ENCODE measurements around the gene ZBTB3.
A peak's percentile ranks its signal among the peaks of the same experiment; 100 is the strongest.
"Not testable (repeated sequence)": the region's sequence is repeated elsewhere in the genome, so short reads cannot be mapped to it uniquely, and the experiment has no call there.

ZBTB3 gene

DNA sequence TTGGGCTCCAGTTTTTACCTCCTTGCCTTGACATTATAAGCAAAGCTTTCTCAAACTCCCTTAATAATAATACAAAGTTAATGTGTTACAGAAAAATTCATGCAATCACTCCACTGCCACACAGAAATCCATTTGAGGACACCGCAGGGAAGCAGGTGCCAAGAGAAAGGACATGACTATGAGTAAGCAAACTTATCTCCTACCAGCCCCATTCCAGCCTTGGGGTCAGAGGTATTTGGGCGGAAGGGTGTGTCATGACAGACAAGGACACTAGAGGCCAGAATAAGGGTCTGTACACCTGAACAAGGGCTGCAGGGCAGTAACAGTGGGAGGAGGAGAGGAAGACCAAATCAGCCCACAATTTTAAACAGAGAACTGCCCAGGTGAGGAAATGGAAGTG is 40.6 kb downstream of the ZBTB3 start:
- no peak for DNase-seq

DNA sequence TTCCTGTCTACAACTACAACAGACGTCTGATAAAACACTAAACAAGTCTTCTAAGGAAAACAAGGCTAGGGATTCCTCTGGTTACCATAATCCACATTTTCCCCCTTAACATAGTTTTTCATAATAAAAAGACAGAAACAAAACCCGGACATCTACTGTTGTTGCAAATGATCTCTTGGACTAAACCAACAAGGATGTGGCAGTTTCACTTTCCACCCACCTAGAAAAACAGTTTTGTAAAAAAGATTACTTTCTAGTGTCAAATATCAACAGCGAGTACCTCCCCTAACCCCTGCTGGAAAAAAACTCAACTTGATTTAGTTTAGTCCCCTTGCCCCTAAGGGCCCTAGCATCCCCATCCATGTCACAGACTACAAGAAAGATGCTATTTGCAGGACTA is 41.1 kb downstream of the ZBTB3 start:
- no peak for DNase-seq

DNA sequence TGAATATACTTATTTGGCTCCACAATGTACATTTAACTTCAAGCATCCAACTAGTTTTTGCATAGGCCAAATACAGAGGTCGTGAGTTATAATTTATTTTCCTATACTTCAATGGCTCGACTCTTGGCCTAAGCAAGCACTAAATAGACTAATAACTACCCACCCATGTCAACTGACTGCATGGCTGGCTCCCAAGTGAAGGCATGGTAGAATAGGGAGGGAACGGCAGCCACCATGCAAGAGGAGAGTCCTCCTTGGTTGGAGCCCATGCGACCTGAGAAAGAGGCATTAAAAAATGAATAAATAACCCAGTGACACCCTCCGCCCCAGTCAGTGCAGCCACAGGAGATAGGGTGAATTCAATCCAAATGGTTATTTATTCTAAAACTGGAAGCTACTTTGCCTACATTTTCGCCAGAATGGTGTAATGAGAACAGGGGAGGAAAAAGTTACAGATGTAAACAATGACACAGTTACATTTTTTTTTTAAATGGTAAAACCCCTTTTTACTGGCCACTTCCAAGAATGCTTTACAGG is 41.6 kb downstream of the ZBTB3 start:
- no peak for DNase-seq

DNA sequence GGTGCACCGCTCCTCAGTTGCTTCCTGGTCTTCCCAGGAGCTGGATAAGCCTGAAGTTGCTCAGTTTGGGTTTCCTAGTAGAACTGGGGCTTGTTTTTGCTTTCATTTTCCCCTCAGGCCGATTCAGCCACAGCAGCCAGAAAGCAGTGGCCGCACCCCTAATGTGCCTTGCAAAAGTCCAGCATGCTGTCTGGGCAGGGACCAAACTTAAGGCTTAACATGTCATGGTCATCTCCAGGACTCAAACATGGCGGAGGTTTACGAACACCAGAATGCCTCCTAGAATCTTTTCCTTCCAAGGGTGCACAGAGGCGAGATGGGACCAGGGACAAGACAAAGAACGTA is 44.0 kb downstream of the ZBTB3 start:
- no peak for DNase-seq

DNA sequence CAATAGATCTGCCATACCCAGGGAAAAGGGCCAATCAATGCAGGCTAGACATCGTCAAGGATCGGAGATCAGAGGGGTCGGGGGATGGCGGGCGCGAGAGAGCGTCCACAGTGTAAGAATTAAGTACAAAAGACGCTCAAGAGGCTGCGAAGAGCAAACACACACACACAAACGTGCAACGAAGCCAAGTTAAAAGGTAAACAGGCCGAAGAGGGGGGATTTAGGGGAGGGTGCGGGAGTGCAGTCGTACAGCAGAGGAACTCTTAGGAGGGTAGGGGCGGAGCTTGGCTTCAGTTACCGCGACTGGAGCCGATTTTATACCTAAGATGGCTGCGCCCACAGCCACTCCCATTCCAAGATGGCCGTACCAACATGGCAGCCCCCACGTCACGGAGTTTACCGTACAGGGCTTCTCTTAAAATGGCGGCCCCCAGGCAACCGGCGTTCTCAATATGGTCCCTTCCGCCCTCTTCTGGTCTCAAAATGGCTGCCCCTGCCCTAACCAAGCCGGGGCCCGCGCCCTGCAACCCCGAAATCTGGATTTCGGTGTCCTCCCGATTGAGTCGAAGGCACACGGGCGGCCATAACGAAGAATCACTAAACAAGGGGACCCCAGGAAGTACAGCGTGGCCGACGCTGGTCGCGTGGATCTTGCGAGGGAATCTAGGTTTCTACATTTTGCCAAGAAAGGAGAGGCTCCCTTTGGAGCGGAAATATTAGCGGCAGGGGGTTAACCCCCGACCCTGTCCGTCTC is 44.5 kb downstream of the ZBTB3 start:
- peak; percentile 83 to 93 (median 88) for DNase-seq

DNA sequence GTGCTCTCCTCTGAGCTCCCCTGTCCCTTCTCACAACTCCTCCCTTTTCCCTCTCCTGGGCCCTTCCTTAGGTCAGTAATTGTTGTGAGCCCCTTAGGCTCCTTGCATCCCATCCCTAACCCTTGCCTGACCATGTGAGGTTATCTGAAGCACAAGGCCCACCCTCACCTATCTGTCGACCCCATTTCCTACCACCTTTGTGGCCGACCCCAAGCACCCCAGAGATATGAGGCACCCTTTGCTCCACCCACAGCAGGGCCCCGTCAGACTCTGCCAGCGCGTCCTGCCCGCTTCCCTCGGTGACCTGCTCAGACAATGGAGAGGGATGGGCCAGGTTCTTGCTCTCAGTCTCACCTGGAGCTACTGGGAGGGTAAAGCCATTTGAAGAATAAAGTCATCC is 45.2 kb downstream of the ZBTB3 start:
- peak in 2 of 4 experiments; percentile 21 to 31 for DNase-seq

DNA sequence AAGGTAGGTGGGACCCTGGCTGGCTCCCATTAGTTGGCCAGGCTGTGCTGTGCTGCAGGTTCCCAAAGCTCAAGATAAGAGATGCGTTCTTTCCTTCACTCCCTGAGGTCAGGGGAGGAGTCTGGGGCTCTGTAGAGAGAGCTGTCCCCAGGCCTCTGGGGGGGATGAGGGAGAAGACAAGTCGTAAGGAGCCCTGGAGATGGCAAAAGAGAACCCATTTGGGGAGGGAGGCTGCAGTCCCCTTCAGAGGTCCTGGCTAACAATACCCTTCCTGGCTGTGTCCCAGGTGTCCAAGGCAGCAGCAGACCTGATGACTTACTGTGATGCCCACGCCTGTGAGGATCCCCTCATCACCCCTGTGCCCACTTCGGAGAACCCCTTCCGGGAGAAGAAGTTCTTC is 45.6 kb downstream of the ZBTB3 start:
- no peak for DNase-seq

DNA sequence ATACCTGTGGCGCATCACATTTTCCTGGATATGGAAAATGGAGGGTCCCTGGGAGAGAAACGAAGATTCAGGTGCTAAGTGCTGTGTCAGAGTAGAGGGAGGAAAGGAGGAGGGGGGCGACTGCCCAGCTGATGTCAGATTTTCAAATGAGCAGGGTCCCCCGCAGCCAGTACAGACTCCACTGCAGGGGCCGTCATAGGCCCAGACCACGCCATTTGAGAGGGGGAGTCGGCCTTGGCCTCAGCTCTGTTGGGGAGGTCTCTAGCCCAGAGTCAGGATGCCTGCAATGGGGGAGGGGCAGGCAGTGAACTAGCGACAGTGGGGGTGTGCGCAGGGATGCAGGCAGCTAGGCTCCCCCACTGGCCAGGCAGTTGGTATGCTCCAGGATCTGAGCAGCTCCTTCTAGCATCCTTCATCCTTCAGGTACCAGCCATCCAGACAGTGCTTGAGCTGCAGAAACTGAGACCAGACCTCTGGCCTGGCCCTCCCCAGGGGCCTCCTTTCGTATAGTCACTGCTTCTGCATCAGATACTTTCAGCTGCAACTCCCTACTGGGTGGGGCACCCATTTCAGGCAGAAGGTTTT is 46.6 kb downstream of the ZBTB3 start, which contains the start of the genes BSCL2 and GNG3:
Gene BSCL2 (minus strand): TSS at position 148 of the 585 bp plus-strand sequence. CDS start 229 bp downstream, outside the sequence.
Gene GNG3 (plus strand): TSS at position 400 of the 585 bp plus-strand sequence. CDS start 620 bp downstream, outside the sequence.
- DNase-seq: no peak

DNA sequence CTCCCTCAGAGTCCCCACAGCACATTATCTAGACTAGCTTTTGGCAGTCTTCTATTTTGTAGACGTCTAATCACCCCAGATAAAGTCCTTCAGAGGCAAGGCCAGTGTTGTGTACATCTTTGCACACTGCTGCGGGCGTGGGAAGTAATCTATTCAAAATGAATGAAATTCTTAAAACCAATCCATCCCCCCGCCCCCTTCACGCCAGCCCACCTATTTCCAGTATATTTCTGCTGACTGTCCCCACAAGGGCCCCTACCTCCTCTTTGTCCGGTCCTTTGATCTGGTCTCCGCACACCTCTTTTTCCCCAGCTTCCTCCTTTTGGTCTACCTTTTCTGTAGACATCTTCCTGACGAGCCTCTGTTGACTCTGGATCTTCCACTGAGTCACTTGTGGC is 47.1 kb downstream of the ZBTB3 start:
- DNase-seq: no peak

DNA sequence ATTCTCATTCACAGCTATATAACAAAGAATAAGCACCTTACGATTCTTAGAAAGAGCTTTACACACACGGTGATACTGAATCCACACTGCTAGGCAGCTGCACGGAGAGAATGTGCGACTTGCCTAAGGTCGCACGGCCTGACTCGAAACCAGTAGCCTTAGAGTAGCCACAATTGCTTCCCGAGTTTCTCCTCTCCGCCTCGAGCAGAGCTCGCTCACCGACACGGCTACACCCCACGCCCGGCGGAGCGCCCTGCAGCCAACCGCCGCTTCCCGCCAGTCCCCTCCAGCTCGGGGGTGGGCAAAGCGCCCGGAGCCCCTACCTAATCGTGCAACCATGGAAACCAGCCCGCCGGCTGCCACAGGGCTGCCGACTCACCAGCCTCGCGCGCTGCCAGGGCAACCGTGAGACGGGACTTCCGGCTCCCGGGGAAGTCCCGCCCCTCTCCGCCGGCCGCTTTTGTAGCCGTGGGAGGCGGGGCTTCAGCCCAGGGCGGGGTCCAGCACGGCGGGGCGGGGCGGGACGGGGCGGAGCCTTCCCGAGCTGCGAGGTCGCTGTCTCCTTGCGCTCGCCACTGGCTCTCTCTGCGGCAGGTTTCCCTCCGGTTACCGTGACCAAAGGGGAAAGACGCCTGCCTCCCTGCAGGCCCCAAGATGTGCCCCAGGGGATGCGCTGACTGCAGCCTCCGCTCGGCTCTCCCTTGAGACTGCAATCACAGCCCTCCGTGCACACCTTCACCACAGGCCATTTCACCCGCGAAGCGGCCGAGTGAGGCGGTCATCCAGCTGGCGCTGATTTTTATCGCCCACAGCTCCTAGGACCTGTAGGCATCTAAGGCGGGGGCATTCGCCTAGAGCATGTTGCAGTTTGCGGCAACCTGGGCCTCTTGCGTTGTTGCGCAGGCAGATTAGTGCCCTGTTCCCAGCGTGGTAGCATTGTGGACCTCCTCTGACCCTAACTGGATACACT is 47.8 kb downstream of the ZBTB3 start:
- peak; percentile 87 to 92 (median 91) for DNase-seq

DNA sequence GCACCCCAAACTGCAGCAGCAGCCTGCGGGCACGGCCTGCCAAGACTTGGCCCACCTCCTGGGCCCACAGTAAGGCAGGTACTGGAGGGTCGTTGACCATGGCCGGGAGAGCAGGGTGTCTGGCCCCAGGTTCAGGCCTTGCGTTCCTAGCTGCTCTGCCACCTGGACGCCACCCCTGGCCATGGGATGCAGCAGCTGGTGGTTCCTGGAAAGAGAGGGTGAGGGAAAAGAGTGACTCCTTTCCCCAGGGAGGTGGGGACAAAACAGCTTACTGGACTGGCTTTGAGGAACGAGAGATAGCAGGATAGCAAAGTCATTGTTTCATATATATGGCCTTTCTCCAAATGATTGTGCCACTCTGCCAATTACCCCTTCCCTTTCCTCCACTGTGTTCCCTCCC is 48.5 kb downstream of the ZBTB3 start:
- no peak for DNase-seq

DNA sequence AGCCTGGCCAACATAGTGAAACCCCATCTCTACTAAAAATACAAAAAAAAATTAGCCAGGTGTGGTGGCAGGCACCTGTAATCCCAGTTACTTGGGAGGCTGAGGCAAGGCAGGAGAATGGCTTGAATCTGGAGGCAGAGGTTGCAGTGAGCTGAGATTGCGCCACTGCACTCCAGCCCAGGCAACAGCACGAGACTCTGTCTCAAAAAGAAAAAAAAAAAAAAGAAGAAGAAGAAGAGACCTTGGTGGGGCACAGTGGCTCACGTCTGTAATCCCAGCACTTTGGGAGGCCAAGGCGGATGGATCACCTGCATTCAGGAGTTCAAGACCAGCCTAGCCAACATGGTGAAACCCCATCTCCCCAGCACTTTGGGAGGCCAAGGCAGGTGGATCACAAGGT is 50.0 kb downstream of the ZBTB3 start:
- not testable (repeated sequence) for DNase-seq

DNA sequence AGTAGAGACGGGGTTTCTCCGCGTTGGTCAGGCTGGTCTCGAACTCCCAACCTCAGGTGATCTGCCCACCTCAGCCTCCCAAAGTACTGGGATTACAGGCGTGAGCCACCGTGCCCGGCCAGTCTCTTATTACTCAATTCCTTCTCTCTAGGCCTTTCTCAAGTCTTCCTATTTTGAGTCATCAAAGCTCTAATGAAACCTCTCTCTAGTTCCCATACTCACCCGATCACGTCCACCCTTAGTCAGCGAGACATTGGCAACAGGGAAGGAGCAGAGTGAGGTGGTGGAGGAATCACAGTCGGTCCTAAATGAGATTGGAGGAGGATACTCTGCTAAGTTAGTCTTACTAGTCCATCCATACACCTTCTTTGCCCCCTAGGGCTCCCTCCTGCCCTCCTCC is 51.7 kb downstream of the ZBTB3 start:
- DNase-seq: no peak

Data from activated CD4-positive, CD25-positive, alpha-beta regulatory T cell (primary cell).